AG08395 (cell line): Measurements from ENCODE around the gene CFAP20DC.
"Not testable (repeated sequence)": the region's sequence is repeated elsewhere in the genome, so short reads cannot be mapped to it uniquely, and the experiment has no call there.

Experiments used
- DNase-seq: peaks from one replicate; pipeline ENCODE4 v3.0.0; 2012; ENCODE audit warnings: mixed read lengths, low spot score

Gene CFAP20DC

DNA sequence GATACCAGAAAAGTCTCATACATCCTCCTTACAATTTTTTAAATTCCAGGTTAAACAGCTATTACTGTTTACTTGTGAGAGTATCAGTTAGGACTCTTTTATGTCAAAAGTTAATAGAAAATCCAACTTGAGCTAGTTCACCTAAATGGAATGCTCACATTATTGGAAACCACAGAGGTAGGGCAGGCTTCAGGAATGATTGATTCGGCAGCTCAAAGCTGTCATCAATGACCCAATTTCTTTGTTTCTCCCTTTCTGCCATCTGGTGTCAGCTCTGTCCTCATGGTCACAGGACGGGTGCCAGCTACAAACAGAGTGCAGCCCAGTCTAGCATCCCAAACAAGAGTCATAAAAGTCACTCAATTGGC lies 32.2 kb downstream of the CFAP20DC start:
- DNase-seq = no peak

DNA sequence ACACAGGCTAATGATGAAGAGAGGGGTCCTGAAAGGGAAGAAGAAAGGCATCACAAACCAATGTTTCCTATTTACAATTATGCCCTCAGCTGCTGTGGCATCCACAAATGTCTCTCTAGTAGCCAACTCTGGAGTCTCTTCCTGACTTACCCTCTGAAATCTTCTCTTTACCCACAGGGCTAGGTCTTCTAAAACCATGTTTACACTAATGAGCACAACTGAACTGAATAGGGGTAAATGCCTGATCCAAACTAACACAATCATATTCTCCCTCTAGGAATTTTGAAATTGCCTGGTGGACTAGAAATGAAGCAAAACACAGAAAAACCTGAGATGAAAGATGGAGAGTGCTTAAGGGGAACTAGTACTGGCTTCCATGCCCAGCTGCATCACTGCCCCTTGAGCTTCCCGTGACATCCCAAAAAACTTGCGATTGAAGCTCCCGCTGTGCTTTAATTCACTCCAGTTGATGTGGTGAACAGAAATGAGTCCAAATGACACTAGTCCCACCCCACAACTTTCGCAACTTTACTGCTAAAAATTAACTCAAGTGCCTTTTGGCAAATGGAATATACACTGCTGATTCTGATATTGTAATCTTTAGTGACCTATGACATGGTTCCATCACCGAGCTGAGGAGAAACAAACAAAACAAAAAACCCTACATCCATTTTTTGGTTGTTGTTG lies 32.8 kb downstream of the CFAP20DC start:
- no peak for DNase-seq

DNA sequence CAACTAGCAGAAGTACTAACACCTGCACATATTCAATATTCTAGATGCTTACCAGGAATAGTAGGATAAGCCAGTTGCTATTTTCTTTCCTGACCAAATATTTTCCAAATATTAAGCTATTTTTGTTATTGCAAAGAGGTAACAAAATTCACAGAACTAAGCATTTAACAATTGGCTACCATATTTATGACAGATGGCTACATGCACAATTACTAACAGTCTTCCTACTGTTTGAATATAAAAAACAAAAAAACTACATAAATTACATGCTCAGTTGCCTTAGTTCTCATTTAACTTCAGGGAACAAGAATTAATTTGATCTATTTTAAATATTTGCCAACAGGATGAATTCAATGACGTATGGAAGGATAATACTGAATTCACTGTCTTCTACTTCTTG lies 36.2 kb downstream of the CFAP20DC start:
- DNase-seq = no peak

DNA sequence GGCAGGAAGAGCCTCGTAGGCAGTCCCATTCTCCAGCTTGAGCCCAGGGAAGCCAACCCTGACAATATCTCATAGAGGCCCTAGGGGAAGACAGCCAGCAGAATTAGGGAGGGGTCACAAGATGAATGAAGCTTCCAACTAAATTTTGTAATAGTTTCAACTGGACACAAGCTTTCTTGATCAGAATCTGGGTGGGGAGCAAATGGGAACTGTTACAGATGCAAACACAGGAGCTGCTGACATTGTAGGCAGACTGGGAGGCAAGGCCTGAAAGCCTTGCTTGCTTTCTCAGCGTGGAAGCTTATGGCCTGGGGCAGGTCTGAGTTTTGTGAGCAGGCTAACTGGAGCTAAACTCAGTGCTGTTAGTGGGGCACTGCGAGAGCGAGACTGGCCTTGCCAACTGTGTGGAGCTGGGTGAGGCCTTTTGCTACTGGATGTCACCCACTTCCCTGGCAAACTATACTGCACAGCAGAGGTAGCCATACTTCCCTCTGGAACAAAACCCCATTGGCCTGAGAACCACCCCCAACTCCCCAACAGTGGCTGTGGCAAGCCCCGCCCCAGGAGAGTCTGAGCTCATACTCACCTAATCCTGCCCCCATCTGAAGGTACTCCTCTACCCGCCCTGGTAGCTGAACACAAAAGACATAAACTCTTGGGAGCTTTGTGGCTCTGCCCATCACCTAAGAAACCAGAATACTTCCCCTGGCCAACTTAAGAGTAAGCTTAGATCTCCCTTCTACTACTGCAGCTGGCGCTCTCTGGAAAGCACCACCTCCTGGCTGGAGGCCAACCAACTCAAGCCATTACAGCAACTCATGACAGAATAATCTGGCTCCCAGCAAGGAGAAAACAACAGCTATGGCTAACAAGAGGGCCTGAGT lies 42.9 kb downstream of the CFAP20DC start:
- peak; percentile 23 for DNase-seq

DNA sequence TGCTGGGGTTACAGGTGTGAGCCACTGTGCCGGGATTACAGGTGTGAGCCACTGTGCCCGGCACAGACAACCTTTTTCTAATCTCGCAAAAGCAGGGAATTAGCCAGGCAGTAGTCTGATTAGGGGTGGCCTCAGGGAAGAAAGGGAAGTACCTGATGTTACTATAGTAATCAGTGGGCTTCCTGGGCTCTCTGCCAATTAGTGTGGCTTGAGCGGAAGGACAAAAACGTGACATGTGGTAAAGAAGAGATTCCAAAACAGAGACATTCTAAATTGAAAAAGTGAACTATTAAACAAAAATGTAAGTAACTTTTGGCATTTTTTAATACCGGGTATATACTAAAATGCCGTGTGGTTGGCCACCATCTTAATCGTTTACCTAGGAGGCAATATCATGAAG lies 48.1 kb downstream of the CFAP20DC start:
- DNase-seq = no peak

DNA sequence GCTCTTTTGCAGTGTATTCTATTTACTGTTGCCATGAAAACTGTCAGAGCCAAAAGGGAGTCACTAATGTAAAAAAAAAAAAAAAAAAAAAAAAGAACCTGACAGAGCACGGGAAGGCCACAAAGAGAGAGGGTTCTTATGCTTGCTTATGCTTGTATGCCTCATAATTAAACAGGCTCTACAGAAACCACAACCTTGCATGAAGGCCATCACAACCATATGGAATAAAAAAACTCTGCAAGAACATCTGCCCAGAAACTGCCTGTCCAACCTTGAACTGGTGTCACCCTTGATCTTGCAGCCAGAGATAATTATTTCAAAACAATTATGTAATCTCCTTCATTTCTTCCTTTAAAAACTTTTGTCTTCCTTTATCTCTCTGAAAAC lies 50.1 kb downstream of the CFAP20DC start:
- DNase-seq = no peak

DNA sequence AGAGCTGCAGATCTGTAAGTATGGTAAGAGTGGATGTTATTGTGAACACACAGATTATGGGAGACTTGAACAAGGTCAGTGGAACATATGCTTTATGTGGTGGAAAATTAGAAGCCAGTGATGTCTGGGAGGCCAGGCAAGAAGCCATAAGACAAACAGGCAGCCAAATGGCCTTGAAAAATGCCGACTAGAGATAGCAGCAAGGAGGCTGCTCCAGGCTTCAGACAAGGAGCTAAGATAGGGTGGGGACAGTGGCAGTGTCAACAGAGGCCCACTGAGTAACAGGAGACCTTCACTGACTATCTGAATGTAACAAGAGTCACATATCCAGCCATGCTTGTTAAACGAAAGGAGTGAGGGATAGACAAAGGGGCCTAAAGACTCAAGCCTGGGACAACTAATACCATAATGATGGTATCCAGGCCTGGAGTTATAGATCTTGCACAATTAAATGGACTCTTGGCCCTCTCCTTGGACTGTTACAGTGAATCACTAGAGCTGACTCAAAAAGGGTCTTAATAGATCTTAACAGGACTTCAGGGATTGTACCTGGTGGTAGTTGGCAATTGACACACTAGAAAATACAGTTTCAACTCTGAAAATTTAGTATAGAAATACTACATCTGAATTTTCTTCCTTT lies 50.6 kb downstream of the CFAP20DC start:
- no peak for DNase-seq

DNA sequence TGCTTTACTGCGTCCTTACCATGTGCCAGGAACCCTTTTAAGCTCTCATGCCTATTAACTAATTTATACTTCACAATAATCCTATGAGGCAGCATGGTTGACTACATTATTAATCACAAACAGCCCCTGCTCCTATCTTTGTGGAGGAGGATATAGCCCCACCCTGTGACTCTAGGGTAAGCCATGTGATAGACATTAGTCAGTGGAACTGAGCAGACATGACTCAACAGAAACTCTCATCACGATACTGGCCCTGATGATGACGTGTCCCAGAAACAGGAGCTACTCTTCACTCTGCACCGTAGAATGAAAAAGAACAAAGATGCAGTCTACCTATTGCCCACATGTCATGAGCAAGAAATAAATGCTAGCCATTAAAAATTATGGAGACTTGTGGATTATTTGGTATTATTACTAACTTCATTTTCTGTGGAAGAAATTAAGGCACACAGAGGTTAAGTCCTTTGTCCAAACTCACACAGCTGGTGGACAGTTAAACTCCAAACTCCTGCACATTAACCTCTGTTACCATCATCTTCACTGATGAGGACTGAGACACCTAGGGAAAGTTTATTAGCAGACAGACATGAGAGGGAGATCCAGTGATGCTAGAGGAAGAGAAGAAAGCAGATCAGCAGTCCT lies 51.2 kb downstream of the CFAP20DC start:
- DNase-seq = peak; percentile 93

DNA sequence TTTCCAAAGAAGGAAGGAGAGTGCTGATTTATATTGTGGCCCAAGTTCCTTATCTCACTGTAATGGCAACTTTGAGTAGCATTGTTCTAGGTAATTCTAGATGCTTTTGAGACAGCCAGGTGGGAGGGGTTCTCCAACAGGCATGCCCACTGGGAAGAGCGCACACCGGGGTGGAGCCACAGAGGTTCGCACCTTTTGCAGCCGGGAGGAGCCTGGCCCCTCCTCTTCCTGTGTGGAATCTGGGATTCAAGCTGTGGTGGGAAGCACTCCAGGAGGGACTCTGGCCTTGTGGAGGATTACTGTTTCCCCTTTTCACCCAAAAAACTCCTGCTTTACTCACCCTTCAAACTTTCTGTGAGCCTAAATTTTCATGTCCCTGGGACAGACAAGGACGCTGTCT lies 53.1 kb downstream of the CFAP20DC start:
- no peak for DNase-seq

DNA sequence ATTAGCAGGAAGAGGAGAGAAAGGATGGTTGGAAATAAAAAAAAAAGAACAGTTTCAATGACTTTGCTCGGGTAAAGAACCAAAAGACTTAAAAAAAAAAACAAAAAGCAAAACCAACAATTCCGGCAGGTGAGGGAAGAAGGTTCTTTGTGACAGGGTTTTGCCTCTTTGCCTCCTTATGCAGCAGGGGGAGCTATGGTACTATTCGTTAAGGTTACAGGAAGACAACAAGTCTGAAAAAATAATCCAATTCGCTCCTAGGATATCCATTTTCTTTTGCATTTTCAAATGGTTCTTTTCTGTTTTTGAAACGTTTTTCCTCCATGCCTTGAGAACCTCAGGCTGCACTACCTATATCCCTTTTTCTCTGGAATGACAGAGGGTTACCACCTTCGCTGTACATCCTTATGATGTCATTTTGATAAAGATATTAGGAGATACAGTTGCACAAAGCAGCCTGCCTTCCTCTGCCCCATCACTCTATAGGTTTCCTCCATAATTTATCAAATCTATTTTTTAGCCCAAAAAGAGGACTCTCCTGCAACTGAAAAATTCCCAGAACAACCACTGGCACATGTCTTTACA lies 55.0 kb downstream of the CFAP20DC start:
- peak; percentile 75 for DNase-seq

DNA sequence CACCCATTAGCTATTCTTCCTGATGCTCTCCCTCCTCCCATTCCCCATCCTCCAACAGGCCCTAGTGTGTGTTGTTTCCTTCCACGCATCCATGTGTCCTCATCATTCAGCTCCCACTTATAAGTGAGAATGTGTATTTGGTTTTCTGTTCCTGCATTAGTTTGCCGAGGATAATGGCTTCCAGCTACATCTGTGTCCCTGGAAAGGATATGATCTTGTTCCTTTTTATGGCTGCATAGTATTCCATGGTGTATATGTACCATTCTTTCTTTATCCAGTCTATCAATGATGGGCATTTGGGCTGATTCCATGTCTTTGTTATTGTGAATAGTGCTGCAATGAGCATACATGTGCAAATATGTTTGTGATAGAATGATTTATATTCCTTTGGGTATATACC lies 56.3 kb downstream of the CFAP20DC start:
- no peak for DNase-seq

DNA sequence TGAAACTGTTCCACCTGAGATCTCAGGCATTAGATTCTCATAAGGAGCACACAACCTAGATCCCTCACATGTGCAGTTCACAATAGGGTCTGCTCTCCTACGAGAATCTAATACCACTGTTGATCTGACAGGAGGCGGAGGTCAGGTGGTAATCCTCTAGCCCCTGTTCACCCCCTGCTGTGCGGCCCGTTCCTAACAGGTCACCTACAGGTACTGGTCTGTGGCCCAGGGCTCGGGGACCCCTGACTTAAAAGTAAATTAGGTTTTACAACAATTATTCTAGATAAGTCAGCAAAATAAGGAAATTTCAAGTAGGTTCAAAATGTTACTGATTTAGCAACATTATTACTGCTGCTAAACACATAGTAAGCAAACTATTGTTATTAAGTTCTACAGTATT lies 58.2 kb downstream of the CFAP20DC start:
- no peak for DNase-seq

DNA sequence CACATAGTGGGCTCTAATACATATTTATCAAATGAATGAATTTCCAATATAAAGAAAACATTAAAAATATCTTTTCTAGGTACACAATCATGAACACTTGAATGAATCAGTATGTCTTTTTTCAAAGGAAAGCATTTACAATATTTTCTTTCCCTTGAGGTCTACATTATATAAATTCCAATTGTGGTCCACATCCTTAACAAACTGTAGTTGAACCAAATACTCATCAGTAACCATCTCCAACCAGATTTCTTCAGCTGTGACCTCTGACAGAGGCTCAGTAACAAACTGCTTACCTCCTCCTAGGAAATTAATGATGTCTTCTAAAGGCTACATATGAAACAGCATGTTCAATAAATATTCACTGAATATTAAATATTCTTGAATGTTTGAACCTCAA lies 58.8 kb downstream of the CFAP20DC start:
- no peak for DNase-seq

DNA sequence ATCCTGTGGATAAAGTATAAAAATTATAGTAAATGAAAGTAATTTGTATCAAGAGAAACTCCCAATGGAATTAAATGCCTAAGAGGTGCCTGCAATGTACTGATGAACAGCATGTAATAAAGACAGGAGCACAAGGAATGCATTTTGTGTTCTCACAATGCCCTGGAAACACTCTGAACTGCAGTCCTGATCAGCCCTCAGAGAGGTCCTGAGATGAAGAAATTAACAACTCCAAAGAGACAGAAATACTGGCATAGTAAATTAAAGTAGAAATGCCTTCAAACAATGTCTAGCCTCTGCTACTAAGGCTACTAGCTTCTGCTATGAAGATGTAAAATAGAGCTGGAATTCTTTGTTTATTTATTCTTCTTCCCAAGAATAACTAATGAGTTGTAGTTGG lies 59.9 kb downstream of the CFAP20DC start:
- no peak for DNase-seq

DNA sequence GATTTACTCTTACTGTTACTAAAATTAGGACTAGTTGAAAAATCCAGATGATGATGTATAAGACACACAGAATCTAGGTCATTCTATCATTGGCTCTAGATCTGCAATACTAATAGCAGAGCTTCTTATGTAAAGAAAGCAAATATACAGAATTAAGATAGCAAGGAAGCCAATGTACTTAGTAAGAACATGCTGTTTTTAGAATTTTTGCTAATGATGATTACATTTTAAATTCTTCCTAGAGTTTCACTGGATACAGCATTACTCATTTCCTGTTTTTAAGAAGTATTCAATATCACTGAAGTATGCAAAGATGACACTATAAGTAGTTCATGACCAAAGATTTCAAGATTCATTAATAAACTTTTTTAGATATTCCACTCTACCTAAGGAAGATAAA lies 60.7 kb downstream of the CFAP20DC start:
- DNase-seq = peak; percentile 5

DNA sequence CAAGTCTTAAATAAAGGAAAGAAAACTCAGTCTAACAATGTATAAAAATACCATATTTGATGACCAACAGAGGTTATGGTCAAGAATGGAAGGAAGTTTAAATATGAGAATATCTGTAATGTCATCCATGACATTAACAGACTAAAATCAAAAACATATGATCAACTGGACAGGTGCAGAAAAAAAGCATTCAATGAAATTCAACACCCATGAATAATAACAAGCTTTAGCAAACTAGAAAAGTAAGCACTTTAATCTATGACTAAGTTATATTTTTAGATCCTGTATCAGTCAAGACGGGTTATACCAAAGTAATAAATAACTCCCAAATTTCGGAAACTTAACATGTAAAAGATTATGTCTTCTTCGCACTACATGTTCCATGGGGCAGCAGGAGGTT lies 61.8 kb downstream of the CFAP20DC start:
- DNase-seq = no peak

DNA sequence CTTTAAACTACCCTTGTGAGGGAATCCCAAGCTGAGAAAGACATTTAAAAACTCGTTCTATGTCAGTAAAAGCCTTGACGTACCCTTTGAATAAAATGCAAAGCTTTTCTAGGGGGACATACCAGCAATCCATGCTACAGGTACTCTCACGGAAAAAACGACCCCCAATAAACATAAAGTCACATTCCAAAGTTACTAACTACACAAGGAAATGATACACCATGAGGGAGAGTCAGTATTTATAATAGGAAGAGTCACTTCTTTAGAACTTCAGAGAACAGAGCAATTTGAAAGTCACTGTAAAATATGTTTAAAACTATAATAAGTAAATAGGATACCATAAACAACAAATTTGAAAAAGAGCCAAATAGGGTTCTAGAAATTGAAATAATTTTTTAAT lies 63.2 kb downstream of the CFAP20DC start:
- DNase-seq = no peak

DNA sequence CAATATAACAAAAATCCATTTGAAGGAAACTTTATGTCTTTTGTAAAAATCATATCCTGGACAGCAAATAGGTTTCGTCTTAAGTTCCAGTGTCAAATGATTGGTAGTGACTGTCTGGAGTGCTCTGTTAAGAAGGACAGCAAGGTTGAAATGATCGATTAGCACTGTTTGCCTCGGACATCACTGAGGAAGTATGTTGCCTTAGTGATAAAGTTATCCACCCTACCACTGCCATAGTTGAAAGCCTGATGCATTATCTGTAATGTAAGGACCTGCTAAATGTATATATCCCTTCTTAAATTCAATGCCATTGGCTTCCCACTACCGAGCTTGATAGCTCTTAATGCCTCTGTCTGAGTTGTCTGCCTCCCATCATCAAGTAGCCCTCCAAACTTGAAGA lies 70.0 kb downstream of the CFAP20DC start:
- DNase-seq = no peak

DNA sequence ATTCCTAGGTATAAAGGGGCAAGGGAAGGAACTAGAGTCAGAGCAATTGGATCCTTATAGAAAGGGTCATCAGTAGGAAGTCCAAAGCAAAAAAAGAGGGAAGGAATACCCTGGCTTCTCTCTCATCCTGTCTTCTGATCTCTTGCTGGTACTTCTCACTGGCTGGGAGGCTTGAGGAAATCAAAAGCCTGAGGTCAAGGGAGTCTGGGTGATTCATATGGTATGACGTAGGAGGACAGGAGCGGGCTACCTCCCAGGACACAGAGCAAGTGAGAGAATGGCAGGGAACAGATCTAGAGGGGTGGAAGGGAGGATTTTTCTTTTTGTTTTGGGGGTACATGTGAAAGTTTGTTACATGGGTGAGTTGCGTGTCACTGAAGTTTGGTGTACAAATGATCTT lies 76.0 kb downstream of the CFAP20DC start:
- DNase-seq = no peak

DNA sequence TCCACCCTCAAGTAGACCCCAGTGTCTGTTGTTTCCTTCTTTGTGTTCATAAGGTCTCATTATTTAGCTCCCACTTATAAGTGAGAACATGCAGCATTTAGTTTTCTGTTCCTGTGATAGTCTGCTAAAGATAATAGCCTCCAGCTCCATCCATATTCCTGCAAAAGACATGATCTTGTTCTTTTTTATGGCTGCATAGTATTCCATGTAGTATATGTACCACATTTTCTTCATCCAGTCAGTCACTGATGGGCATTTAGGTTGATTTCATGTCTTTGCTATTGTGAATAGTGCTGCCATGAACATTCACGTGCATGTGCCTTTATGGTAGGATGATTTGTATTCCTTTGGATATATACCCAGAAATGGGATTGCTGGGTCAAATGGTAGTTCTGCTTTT lies 82.0 kb downstream of the CFAP20DC start:
- not testable (repeated sequence) for DNase-seq

DNA sequence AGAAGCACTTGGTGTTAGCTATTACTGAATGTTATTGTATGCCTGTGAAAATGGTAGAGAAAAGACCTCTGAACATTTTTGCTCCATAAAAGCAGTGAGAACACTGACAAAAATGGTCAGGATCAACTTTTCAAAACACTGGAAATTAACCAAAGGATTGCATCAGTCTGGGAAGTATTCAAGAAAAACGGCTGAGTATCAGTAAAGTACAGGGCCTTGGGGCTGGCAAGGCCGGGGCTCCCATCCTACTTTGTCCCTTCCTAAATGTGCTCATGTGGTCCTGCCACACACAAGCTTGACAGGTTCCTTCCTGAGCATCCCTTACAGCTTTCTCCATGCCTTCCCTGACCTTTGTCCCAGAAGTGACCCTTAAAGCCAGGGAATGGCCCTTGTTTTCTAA lies 84.0 kb downstream of the CFAP20DC start:
- no peak for DNase-seq

DNA sequence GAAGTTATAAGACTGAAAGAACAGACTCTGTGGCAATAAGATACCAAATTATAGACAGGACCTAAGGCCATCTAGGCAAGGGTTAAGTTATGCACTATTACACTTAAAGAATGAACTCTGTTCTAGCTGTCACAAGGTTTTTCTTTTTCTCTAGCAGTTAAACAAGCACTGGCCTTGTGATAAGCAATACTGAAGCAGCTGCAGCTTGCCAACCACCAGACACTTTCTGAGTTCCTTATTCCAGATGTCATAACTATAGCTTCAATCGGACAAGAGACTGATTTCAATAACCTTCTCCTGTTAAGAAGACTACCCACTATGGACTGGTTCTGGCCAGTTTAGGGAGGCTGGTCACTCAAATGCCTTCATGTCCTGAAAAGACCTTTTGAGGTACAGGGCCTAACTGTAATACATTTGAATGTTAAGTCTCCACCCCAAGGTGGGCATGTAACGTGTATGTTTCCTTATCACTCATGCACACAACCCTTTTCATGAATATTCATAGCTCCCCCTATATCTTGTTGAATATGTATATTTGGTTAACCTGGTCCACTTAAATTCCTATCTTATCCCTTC lies 85.8 kb downstream of the CFAP20DC start:
- no peak for DNase-seq
